Fibroblast of villous mesenchyme (primary cell): Measurements from ENCODE around the gene C17orf100. TPM values are rescaled to one million over a fixed set of nuclear protein-coding genes. Genes with fewer than 3 reads are reported as not detected.
"Not testable (repeated sequence)": the region's sequence is repeated elsewhere in the genome, so short reads cannot be mapped to it uniquely, and the experiment has no call there.

ENCODE experiments used
- DNase-seq: peaks from one replicate; pipeline ENCODE4 v3.0.0-alpha.2; 2010; ENCODE audit warnings: low read depth
- H3K4me3 ChIP-seq: 2 replicates; pipeline ENCODE4 v1.5.1; 2011; ENCODE audit warnings: low read depth, mild to moderate bottlenecking, low read length
- total RNA-seq: library from RNA; depleted of rRNA; stranded (reverse); fragments of >200 nt; gene quantifications from 2 replicates; pipeline ENCODE4 v1.2.3, GENCODE V29; 2012
- TF ChIP-seq, protein P1 (sequence below): IDR thresholded peaks from 2 replicates; pipeline ENCODE4 v1.5.1; 2012; ENCODE audit warnings: low read depth, mild to moderate bottlenecking, low read length; ENCODE audit not compliant: insufficient read depth

The C17orf100 gene
- total RNA-seq, 1 donor: 0.43 TPM

- TF ChIP-seq, protein P1, sequence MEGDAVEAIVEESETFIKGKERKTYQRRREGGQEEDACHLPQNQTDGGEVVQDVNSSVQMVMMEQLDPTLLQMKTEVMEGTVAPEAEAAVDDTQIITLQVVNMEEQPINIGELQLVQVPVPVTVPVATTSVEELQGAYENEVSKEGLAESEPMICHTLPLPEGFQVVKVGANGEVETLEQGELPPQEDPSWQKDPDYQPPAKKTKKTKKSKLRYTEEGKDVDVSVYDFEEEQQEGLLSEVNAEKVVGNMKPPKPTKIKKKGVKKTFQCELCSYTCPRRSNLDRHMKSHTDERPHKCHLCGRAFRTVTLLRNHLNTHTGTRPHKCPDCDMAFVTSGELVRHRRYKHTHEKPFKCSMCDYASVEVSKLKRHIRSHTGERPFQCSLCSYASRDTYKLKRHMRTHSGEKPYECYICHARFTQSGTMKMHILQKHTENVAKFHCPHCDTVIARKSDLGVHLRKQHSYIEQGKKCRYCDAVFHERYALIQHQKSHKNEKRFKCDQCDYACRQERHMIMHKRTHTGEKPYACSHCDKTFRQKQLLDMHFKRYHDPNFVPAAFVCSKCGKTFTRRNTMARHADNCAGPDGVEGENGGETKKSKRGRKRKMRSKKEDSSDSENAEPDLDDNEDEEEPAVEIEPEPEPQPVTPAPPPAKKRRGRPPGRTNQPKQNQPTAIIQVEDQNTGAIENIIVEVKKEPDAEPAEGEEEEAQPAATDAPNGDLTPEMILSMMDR: no peak
- H3K4me3 ChIP-seq: no peak overlapping the region
- no peak for DNase-seq
These were observed 39.1 kb downstream of the C17orf100 start for GRCh38 chr17:6690641-6691040.

DNA sequence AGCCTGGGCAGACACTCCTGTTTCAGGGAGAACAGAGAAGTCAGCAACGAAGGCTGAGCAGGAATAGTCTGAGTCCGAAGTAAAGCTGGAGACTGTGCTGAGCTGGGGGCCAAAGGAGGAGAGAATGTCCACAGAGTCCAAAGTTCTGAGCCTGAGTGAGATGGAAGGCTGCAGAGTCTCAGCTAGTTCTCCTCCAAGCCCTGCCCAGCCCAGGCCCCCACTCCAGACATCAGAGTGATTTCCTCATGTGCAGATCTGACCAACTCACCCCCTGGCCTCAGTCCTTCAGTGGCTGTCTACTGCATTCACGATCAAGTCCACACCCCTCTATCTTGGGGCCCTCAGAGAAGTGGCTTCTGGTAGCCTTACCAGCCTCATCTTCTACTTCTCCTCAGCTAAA, 40.0 kb downstream of the C17orf100 start:
- TF ChIP-seq, protein P1: no peak
- no peak for DNase-seq
- H3K4me3 ChIP-seq: no peak overlapping the region

- not testable (repeated sequence) for DNase-seq, H3K4me3 ChIP-seq
These were observed 40.4 kb downstream of the C17orf100 start for GRCh38 chr17:6691958-6692357.

GRCh38 chr17:6695051-6695450, 43.5 kb downstream of the C17orf100 start:
- TF ChIP-seq, protein P1: no peak
- H3K4me3 ChIP-seq: no peak overlapping the region
- no peak for DNase-seq

DNA sequence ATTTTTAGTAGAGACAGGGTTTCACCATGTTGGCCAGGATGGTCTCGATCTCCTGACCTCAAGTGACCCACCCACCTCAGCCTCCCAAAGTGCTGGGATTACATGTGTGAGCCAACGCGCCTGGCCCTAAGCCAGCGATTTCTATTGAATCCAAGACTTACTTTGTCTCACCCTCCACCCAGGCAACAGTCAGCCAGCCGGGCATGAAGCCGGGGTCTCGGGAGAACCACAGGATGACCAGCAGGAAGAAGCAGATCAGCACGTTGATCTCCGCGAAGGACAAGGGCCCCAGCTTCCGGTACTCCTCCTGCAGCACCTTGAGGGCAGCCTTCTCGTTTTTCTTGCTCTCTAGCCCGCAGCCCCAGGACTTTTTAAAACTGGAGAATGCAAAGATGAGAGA, 44.0 kb downstream of the C17orf100 start:
- no peak overlapping the region for H3K4me3 ChIP-seq
- no peak for DNase-seq
- TF ChIP-seq, protein P1: no peak

DNA sequence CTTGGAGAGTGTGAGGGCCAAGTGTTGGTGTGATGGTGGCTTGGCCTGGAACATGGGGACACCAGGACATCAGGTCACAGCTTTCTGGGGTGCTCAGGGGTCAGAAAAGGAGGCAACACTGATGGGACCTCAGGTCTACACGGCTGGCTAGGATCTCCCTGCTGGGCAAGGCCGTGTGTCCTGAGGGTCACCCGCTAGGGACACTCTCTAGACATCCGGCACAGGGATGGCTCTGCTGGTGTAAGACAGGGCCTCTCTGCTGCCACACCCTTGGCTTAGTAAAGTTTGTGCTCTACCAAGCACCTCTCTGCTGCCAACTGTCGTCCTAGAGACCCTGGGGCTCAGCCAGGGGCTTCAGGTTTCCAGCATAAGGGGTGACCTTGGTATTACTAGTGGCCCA, 45.3 kb downstream of the C17orf100 start:
- no peak overlapping the region for H3K4me3 ChIP-seq
- no peak for DNase-seq
- TF ChIP-seq, protein P1: no peak

DNA sequence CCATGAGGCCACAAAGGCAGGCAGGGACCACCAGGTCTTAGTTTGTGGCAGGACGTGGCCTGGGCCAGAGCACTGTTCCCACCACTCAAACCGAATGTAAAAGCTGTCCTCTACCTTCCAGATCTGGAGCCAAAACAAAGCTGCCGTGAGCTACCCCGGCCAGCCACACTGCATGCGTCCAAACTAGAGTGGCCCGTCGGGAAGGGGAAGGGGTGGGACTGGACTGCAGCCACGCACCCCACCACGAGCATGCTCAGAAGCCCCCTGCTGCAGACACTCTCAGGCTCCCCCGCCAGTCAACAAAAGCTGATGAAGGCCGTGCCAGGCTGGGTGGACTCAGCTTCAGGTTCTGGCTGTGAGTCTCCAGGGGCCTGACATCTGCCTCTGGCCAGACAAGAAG, 46.4 kb downstream of the C17orf100 start:
- no peak overlapping the region for H3K4me3 ChIP-seq
- DNase-seq: no peak

More for the DNA sequence above, 46.4 kb downstream of the C17orf100 start:
- TF ChIP-seq, protein P1: no peak
